RWPE1 (cell line): ENCODE measurements around the gene SLC22A31.

Experiments used
- CTCF ChIA-PET: fragments of 350-600 bp; sonication (Branson Sonifier 250); formaldehyde crosslinking; extraction: SDS; loops from one replicate; lab custom pipeline; 2021; lab: Yijun Ruan, JAX
- POLR2A ChIA-PET: fragments of 400-600 bp; formaldehyde crosslinking; extraction: SDS; loops from one replicate; lab custom pipeline; 2020; ENCODE audit warnings: antibody characterized with exemption; ENCODE audit not compliant: low non-redundant PET; lab: Yijun Ruan, JAX
- DNase-seq: peaks from one replicate; pipeline ENCODE4 v3.0.0; 2012; ENCODE audit warnings: low spot score
- H3K27ac ChIP-seq: fragments of 450-650 bp; 2 replicates; pipeline ENCODE4 v1.5.1; 2017
- CTCF ChIP-seq: fragments of 450-650 bp; conservative IDR thresholded peaks from 2 replicates; pipeline ENCODE4 v1.5.1; 2017; ENCODE audit warnings: low read depth, mild to moderate bottlenecking

SLC22A31 gene

GRCh38 chr16:89176717-89177116, 23.6 kb downstream of the SLC22A31 start:
- no peak for DNase-seq
- ChIA-PET POLR2A (no interaction called here), CTCF (interaction anchor here (0.5 kb wide), 1 partner anchor 444 kb away, joined by 3 read pairs; no protein-coding TSS in a partner anchor)
- no peak for TF ChIP-seq CTCF
- no peak overlapping the region for H3K27ac ChIP-seq

DNA sequence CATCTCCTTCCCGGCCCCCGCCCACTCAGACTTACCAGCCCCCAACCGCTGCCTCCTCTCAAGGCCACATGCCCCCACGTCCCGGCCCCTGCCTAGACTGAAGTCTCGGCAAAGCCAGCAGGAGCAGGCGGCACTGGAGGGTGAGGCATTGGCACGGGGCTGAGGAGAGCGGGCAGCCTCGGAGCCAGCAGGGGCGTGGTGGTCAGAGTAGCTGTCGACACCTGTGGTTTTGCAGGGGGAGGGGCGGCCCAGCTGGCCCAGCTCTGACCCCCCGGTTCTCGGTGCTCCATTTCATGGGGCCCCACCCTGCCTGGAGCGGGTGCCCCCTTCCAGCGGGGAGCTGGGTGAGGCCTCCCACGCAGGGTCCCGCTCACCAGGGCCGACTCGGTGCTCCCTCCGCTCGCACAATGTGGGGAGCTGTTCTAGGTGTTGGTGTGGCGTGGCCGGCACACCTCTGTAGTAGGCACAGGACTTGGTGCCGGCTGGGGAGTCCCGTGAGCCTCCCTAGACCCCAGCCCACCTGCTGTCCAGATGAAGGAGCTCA, 24.1 kb downstream of the SLC22A31 start:
- TF ChIP-seq CTCF, result no peak
- ChIA-PET CTCF (interaction anchor here (0.6 kb wide), 1 partner anchor 14 kb away, joined by 4 read pairs; no protein-coding TSS in a partner anchor), POLR2A (no interaction called here)

GRCh38 chr16:89175280-89176146, 24.8 kb downstream of the SLC22A31 start:
- no peak for DNase-seq
- TF ChIP-seq CTCF, result no peak
- POLR2A ChIA-PET, result no interaction called here
- CTCF ChIA-PET, result interaction anchor here (0.6 kb wide), 1 partner anchor 15 kb away, joined by 4 read pairs; no protein-coding TSS in a partner anchor
- peak overlapping the region; percentile 13; the same call in 1 of the 2 replicates for H3K27ac ChIP-seq

More for the DNA sequence above, 24.1 kb downstream of the SLC22A31 start:
- no peak for DNase-seq
- peak overlapping the region; percentile 13; the same call in 1 of the 2 replicates for H3K27ac ChIP-seq

DNA sequence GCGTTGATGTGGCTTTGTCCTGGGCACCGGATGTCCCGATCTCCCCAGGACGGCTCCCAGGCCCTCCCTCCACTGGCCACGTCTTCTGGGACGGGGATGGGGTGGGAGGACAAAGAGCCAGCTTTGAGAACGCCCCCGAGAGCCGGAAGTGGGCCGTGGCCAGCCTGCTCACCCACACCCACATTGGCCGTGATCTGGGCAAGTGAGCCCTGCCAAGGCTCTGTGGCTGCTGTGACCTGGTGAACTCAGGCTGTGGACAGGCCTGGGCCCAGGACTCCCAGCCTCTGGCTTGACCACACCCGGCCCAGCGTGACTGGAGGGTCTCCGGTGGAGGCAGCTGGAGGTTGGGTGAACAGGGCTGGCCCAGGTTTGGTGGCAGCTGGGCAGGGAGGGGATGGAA, 25.5 kb downstream of the SLC22A31 start:
- peak overlapping the region; percentile 13; the same call in 1 of the 2 replicates for H3K27ac ChIP-seq
- ChIA-PET CTCF (no interaction called here), POLR2A (no interaction called here)
- DNase-seq, result no peak
- no peak for TF ChIP-seq CTCF

- no peak for TF ChIP-seq CTCF
- H3K27ac ChIP-seq, result no peak overlapping the region
- ChIA-PET CTCF (no interaction called here), POLR2A (no interaction called here)
- no peak for DNase-seq
Observed at GRCh38 chr16:89174055-89174827, 26.1 kb downstream of the SLC22A31 start.
